ENCODE data around the gene HYAL3. TPM values are rescaled to one million over a fixed set of nuclear protein-coding genes. Genes with fewer than 3 reads are reported as not detected.

Gene HYAL3
- total RNA-seq, 2 experiments from 2014 or later, result 3.0 to 3.2 TPM

DNA sequence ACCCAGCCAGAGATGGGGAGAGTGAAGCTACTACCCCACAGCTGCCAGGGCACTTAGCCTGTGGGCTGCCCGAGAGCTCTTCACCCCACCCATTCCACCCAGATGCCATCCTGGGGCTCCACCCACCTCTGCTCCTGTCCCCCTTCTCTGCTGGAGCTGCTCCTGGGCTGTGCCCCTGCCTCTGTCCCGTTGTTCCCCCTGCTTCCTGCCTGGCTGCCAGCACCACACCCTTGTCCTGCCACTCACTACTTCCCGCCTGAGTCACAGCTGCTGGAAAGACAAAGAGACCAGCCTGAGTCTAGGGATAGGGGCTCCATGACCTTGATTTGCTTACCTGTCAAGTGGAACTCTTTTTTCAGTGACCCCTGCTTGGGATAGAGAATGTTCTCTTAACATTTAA lies 50.8 kb downstream of the HYAL3 start:
- Histone ChIP-seq H3K4me3 (ENCODE audit: low read length) (no peak overlapping the region), H3K27me3 (ENCODE audit: control insufficient read depth in 1 of 2, insufficient read depth in 2 of 2, low read length in 2 of 2) (no peaks in the 10 kb centered on the region), H3K27ac (ENCODE audit: low read depth in 1 of 2, low read length in 2 of 2) (peak overlapping the region; percentile 51 to 57), H3K9me3 (ENCODE audit: control insufficient read depth in 1 of 2, insufficient read depth in 1 of 2, low read length in 2 of 2) (no peaks in the 10 kb centered on the region), H3K36me3 (ENCODE audit: insufficient read depth, low read length) (peaks cover 74% of the 10 kb centered on the region), H3K4me1 (ENCODE audit: insufficient read depth, low read length) (peaks cover 96% of the 10 kb centered on the region)
- H3K27me3 Mint-ChIP-seq, result no peaks in the 10 kb centered on the region
- peak overlapping the region; percentile 45 for H3K4me3 Mint-ChIP-seq
- TF ChIP-seq, protein P1, sequence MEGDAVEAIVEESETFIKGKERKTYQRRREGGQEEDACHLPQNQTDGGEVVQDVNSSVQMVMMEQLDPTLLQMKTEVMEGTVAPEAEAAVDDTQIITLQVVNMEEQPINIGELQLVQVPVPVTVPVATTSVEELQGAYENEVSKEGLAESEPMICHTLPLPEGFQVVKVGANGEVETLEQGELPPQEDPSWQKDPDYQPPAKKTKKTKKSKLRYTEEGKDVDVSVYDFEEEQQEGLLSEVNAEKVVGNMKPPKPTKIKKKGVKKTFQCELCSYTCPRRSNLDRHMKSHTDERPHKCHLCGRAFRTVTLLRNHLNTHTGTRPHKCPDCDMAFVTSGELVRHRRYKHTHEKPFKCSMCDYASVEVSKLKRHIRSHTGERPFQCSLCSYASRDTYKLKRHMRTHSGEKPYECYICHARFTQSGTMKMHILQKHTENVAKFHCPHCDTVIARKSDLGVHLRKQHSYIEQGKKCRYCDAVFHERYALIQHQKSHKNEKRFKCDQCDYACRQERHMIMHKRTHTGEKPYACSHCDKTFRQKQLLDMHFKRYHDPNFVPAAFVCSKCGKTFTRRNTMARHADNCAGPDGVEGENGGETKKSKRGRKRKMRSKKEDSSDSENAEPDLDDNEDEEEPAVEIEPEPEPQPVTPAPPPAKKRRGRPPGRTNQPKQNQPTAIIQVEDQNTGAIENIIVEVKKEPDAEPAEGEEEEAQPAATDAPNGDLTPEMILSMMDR (IDR thresholded peaks at IDR 0.05), result no peak
- DNase-seq (no peak), ATAC-seq (ENCODE audit: poor library complexity) (no peak)
- no peaks in the 10 kb centered on the region for H3K9me3 Mint-ChIP-seq
- peak overlapping the region; percentile 77 for H3K27ac Mint-ChIP-seq
- POLR2A ChIA-PET, result interaction anchor here (1.0 to 7.4 kb wide), 3 partner anchors 11 to 21 kb away, joined by 4 to 55 read pairs (median 4); partner anchors contain the start of gene GNAI2
- intact Hi-C loops (cut with DNase I, micrococcal nuclease), result no loop called here
- H3K4me1 Mint-ChIP-seq (ENCODE audit: low read depth), result peaks cover 62% of the 10 kb centered on the region
- CTCF ChIA-PET, result interaction anchor here (3.2 kb wide), 1 partner anchor 22 kb away, joined by 12 read pairs; no protein-coding TSS in a partner anchor
- H3K36me3 Mint-ChIP-seq (ENCODE audit: low read depth), result peaks cover 45% of the 10 kb centered on the region

DNA sequence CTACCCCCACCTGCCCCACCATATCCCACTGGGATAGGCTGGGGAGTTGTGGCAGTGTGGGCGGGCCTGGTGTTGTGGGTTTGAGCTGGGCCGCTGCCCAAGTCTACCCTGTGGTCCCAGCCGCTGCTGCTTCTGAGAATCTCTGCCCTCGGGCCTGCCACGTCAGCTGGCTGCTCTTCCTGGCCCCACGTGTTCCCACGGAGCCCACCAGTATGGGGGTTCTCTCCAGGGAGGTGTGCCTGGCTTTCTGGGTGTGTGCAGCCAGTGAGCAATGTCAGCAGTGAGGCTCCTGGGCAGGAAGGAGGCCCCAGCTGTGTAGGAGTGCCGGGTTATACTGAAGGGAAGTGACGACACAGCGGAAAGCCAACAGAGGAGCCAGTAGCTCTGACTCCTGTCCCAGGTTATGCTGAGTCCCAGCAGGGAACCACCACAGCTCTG lies 52.7 kb downstream of the HYAL3 start:
- Histone ChIP-seq H3K27ac (ENCODE audit: low read depth in 1 of 2, low read length in 2 of 2) (peak overlapping the region; percentile 89 to 90), H3K9me3 (ENCODE audit: control insufficient read depth in 1 of 2, insufficient read depth in 1 of 2, low read length in 2 of 2) (no peaks in the 10 kb centered on the region), H3K4me1 (ENCODE audit: insufficient read depth, low read length) (peaks cover 100% of the 10 kb centered on the region), H3K4me3 (ENCODE audit: low read length) (peak overlapping the region; percentile 47), H3K27me3 (ENCODE audit: control insufficient read depth in 1 of 2, insufficient read depth in 2 of 2, low read length in 2 of 2) (no peaks in the 10 kb centered on the region), H3K36me3 (ENCODE audit: insufficient read depth, low read length) (peaks cover 66% of the 10 kb centered on the region)
- H3K4me1 Mint-ChIP-seq (ENCODE audit: low read depth), result peaks cover 78% of the 10 kb centered on the region
- H3K27me3 Mint-ChIP-seq, result no peaks in the 10 kb centered on the region
- TF ChIP-seq, protein P1 (IDR thresholded peaks at IDR 0.05), result peak; percentile 55
- peaks cover 46% of the 10 kb centered on the region for H3K36me3 Mint-ChIP-seq (ENCODE audit: low read depth)
- peak; percentile 60 to 92 (median 72) for DNase-seq
- intact Hi-C loops (cut with DNase I, micrococcal nuclease), result loop anchor here (1.0 to 2.0 kb wide), 6 partner anchors 8 to 54 kb away; no protein-coding TSS in a partner anchor
- peak overlapping the region; percentile 92 for H3K27ac Mint-ChIP-seq
- no peaks in the 10 kb centered on the region for H3K9me3 Mint-ChIP-seq
- peak; percentile 86 for ATAC-seq (ENCODE audit: poor library complexity)
- ChIA-PET POLR2A (interaction anchor here (0.9 to 7.4 kb wide), 15 partner anchors 9 to 104 kb away, joined by 3 to 60 read pairs (median 8); partner anchors contain the start of genes CYB561D2, GNAI2, HYAL3 and IFRD2), CTCF (interaction anchor here (0.6 to 5.9 kb wide), 14 partner anchors 8 to 77 kb away, joined by 3 to 71 read pairs (median 6); partner anchors contain the start of genes GNAI2, HYAL3, IFRD2 and NAA80)
- peak overlapping the region; percentile 83 for H3K4me3 Mint-ChIP-seq

- ChIA-PET CTCF (interaction anchor here (0.9 to 5.9 kb wide), 13 partner anchors 8 to 78 kb away, joined by 4 to 71 read pairs (median 6); partner anchors contain the start of genes GNAI2, HYAL3, IFRD2 and NAA80), POLR2A (interaction anchor here (0.9 to 7.4 kb wide), 15 partner anchors 9 to 104 kb away, joined by 3 to 60 read pairs (median 8); partner anchors contain the start of genes CYB561D2, GNAI2, HYAL3 and IFRD2)
- Mint-ChIP-seq H3K4me1 (ENCODE audit: low read depth) (peaks cover 79% of the 10 kb centered on the region), H3K9me3 (no peaks in the 10 kb centered on the region), H3K27ac (peak overlapping the region; percentile 92), H3K4me3 (peak overlapping the region; percentile 83), H3K27me3 (no peaks in the 10 kb centered on the region), H3K36me3 (ENCODE audit: low read depth) (peaks cover 45% of the 10 kb centered on the region)
- Histone ChIP-seq H3K4me3 (ENCODE audit: low read length) (peak overlapping the region; percentile 47), H3K27me3 (ENCODE audit: control insufficient read depth in 1 of 2, insufficient read depth in 2 of 2, low read length in 2 of 2) (no peaks in the 10 kb centered on the region), H3K36me3 (ENCODE audit: insufficient read depth, low read length) (peaks cover 61% of the 10 kb centered on the region), H3K9me3 (ENCODE audit: control insufficient read depth in 1 of 2, insufficient read depth in 1 of 2, low read length in 2 of 2) (no peaks in the 10 kb centered on the region), H3K4me1 (ENCODE audit: insufficient read depth, low read length) (peaks cover 100% of the 10 kb centered on the region), H3K27ac (ENCODE audit: low read depth in 1 of 2, low read length in 2 of 2) (peak overlapping the region; percentile 89 to 90)
- intact Hi-C loops (cut with DNase I, micrococcal nuclease), result loop anchor here (1.0 to 2.0 kb wide), 6 partner anchors 8 to 54 kb away; no protein-coding TSS in a partner anchor
- ATAC-seq (ENCODE audit: poor library complexity) (peak; percentile 80), DNase-seq (peak; percentile 92 to 98 (median 94))
- TF ChIP-seq, protein P1 (IDR thresholded peaks at IDR 0.05), result peak; percentile 98
Measured at GRCh38 chr3:50245831-50246516, 53.2 kb downstream of the HYAL3 start.
